AG09309 (cell line): ENCODE results near the gene KL.

Experiments used
- DNase-seq: peaks from one replicate; pipeline ENCODE4 v3.0.0-alpha.2; 2010; ENCODE audit warnings: low read depth
- H3K4me3 ChIP-seq: 2 replicates; pipeline ENCODE4 v1.5.1; 2011; ENCODE audit warnings: mild to moderate bottlenecking, low read depth, low read length, moderate library complexity; ENCODE audit not compliant: control insufficient read depth
- CTCF ChIP-seq: IDR thresholded peaks from 2 replicates; pipeline ENCODE4 v1.5.1; 2011; ENCODE audit warnings: mild to moderate bottlenecking, low read depth, low read length, inconsistent platforms; ENCODE audit not compliant: insufficient read depth, control insufficient read depth; ENCODE audit errors: missing control alignments

KL gene

GRCh38 chr13:32987462-32987861, 28.8 kb upstream of the KL start:
- no peak for DNase-seq
- no peak for TF ChIP-seq CTCF
- H3K4me3 ChIP-seq: no peak overlapping the region

GRCh38 chr13:32988608-32989289, 27.5 kb upstream of the KL start:
- DNase-seq: no peak
- no peak for TF ChIP-seq CTCF
- H3K4me3 ChIP-seq: no peak overlapping the region

- H3K4me3 ChIP-seq: no peak overlapping the region
- DNase-seq: no peak
- no peak for TF ChIP-seq CTCF
These were observed 26.9 kb upstream of the KL start for GRCh38 chr13:32989290-32989667.

DNA sequence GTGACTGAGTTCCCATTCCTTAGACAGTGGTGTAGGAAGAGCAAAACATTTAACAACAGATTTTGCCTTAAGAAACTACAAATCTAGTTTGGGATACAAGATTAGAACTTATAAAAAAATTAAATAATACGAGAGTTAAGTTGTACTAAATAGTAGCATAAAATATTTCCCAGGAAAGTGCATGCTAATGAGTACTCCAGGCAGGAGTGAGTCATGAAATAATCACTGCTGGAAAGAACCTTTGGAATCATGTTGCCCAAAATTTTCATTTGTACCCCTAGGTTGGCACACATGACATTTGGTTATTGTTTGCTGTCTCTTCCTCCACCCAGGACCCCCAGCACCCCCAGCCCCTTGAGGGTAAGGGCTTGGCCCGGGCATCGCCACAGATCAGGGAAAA, 26.3 kb upstream of the KL start:
- no peak overlapping the region for H3K4me3 ChIP-seq
- no peak for DNase-seq
- TF ChIP-seq CTCF: no peak

GRCh38 chr13:32993145-32993544, 23.1 kb upstream of the KL start:
- no peak overlapping the region for H3K4me3 ChIP-seq
- no peak for DNase-seq
- TF ChIP-seq CTCF: no peak

DNA sequence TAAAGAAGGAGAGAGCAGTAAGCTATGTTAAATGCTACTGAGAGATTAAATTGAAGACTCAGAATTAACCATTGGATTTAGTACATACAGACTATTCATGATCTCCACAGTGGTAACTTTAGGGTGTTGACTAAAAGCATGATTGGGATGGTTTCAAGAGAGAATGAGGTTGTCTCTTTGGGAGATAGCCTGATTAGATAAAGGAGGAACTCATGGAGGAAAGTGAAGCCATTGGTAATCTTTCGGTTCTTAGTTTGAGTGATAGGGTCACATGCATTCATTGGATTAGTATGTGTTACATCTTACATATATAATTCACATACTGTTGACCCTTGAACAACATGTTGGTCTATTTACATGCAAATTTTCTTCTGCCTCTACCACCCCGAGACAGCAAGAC, 18.8 kb upstream of the KL start:
- no peak for TF ChIP-seq CTCF
- H3K4me3 ChIP-seq: no peak overlapping the region
- no peak for DNase-seq

GRCh38 chr13:32998966-32999365, 17.3 kb upstream of the KL start:
- no peak for TF ChIP-seq CTCF
- no peak for DNase-seq
- no peak overlapping the region for H3K4me3 ChIP-seq
